GM10248 (cell line): ENCODE measurements around the gene BCLAF1.

ENCODE experiments used
- CTCF ChIA-PET: fragments of 300-600 bp; sonication (Branson Sonifier 250); formaldehyde crosslinking; extraction: SDS; loops from one replicate; lab custom pipeline; 2021; ENCODE audit warnings: antibody characterized with exemption; lab: Yijun Ruan, JAX
- POLR2A ChIA-PET: fragments of 350-650 bp; sonication (Branson Sonifier 250); formaldehyde crosslinking; extraction: SDS; loops from one replicate; lab custom pipeline; 2020; ENCODE audit warnings: antibody characterized with exemption; lab: Yijun Ruan, JAX
- DNase-seq: peaks from one replicate; pipeline ENCODE4 v3.0.0; 2012; ENCODE audit errors: extremely low spot score
- TF ChIP-seq, protein P1 (sequence below): IDR thresholded peaks from 2 replicates; pipeline ENCODE4 v1.5.1; 2012; ENCODE audit warnings: mild to moderate bottlenecking, low read depth; ENCODE audit errors: extremely low read depth, missing control alignments, control extremely low read depth

BCLAF1 gene

DNA sequence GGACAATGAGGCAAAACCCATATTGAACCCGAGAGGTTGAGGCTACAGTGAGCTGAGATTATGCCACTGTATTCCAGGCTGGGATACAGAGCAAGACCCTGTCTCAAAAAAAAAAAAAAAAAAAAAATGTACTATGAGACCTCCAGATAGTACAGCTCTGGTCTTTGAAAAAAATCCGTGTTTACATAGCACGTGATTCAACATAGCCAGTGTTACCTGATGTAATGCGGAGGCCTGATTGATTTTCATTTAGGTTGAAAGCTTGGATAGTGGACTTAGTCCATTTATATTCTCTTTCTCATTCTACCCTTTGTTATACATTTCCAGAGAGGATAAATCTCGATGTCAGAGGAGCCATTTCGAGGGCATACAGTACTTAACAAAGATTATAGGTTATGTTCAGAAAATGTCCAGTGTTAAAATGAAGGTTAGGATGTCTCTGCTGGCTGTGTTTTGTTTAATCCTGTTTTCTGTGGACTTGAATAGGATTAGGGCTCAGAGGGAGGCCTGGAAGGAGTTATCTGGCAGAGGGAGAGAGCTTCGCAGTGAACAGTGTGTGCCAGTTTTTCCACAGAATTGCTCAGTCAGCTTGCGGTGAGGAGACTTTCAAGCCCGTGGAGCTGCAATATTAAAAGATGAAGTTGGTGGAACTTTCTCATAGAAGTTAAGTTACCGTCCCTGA, 33.9 kb upstream of the BCLAF1 start:
- ChIA-PET POLR2A (no interaction called here), CTCF (interaction anchor here (3.2 kb wide), 1 partner anchor 9 kb away, joined by 14 read pairs; no protein-coding TSS in a partner anchor)
- TF ChIP-seq, protein P1, sequence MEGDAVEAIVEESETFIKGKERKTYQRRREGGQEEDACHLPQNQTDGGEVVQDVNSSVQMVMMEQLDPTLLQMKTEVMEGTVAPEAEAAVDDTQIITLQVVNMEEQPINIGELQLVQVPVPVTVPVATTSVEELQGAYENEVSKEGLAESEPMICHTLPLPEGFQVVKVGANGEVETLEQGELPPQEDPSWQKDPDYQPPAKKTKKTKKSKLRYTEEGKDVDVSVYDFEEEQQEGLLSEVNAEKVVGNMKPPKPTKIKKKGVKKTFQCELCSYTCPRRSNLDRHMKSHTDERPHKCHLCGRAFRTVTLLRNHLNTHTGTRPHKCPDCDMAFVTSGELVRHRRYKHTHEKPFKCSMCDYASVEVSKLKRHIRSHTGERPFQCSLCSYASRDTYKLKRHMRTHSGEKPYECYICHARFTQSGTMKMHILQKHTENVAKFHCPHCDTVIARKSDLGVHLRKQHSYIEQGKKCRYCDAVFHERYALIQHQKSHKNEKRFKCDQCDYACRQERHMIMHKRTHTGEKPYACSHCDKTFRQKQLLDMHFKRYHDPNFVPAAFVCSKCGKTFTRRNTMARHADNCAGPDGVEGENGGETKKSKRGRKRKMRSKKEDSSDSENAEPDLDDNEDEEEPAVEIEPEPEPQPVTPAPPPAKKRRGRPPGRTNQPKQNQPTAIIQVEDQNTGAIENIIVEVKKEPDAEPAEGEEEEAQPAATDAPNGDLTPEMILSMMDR: no peak
- no peak for DNase-seq

- CTCF ChIA-PET: no interaction called here
- POLR2A ChIA-PET: no interaction called here
- TF ChIP-seq, protein P1: no peak
These were observed 30.1 kb upstream of the BCLAF1 start for GRCh38 chr6:136319732-136320131.

GRCh38 chr6:136318676-136319075, 29.0 kb upstream of the BCLAF1 start:
- CTCF ChIA-PET: interaction anchor here (0.6 to 2.6 kb wide), 11 partner anchors 11 to 876 kb away, joined by 3 to 12 read pairs (median 6); no protein-coding TSS in a partner anchor
- POLR2A ChIA-PET: no interaction called here
- TF ChIP-seq, protein P1: no peak
- no peak for DNase-seq

More at GRCh38 chr6:136319732-136320131, 30.1 kb upstream of the BCLAF1 start:
- no peak for DNase-seq

DNA sequence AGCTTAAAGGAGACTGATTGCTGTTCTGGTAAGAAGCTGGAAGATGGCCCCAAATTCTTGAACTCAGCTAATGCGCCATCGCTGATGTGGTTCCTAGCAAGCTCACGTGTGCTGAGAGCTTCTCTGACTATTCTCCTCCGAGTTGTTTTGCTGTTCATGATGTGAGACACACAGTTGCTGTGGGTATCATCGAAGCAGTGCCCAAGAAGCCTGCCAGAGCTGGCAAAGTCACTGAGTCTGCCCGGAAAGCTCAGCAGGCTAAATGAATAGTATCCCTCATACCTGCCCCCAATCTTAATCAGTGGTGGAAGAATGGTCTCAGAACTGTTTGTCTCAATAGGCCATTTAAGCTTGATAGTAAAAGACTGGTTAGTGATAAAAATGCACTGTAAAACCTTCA, 28.3 kb upstream of the BCLAF1 start:
- no peak for DNase-seq
- ChIA-PET CTCF (interaction anchor here (0.6 to 2.6 kb wide), 16 partner anchors 9 to 875 kb away, joined by 3 to 12 read pairs (median 6); partner anchors contain the start of gene BCLAF1), POLR2A (interaction anchor here (1.0 to 1.3 kb wide), 2 partner anchors 9 to 28 kb away, joined by 3 to 4 read pairs; no protein-coding TSS in a partner anchor)
- TF ChIP-seq, protein P1: no peak

DNA sequence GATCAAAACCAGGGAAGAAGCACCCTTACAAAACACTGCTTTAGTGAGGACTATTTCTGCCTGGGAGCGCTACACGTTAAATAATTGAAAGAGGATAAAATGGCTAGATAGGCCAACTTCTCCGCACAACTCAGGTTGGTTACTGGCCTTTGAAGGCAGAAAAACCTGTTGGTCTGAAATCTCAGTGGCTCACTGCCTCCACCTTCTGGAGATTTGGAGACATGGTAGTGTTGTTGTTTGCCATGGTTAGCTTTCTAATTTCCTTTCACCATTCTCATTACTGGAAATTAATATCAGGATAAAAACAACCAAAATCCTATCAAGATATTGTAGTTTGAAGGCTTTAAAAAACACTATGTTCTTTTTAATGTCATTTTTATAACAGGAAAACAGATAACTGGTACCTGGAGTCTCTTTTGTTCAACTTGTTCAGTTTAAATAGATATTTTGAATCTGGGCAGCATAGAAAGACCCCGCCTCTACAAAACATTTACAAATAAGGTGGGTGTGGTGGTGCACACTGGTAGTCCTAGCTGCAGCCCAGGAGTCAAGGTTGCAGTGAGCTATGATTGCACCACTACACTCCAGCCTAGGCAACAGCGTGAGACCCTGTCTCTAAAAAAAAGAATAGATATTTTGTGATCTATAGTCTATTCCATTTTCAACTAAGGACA, 27.5 kb upstream of the BCLAF1 start:
- ChIA-PET CTCF (interaction anchor here (1.0 to 2.6 kb wide), 18 partner anchors 8 to 866 kb away, joined by 3 to 12 read pairs (median 6); partner anchors contain the start of gene BCLAF1), POLR2A (interaction anchor here (1.0 to 1.3 kb wide), 2 partner anchors 9 to 27 kb away, joined by 3 to 4 read pairs; no protein-coding TSS in a partner anchor)
- DNase-seq: peak; percentile 59
- TF ChIP-seq, protein P1: peak; percentile 74

GRCh38 chr6:136315594-136315993, 25.9 kb upstream of the BCLAF1 start:
- ChIA-PET POLR2A (no interaction called here), CTCF (interaction anchor here (0.9 to 1.5 kb wide), 3 partner anchors 21 to 865 kb away, joined by 3 to 5 read pairs (median 4); no protein-coding TSS in a partner anchor)
- TF ChIP-seq, protein P1: no peak
- DNase-seq: no peak
